ENCODE results near the gene FAN1.

The FAN1 gene

GRCh38 chr15:30921106-30921505 is 17.4 kb downstream of the FAN1 start:
- no peak for DNase-seq (ENCODE audit: low read depth in 2 of 2)

GRCh38 chr15:30921781-30922479 is 18.2 kb downstream of the FAN1 start:
- DNase-seq (ENCODE audit: low read depth in 2 of 2) = no peak

- no peak for DNase-seq (ENCODE audit: low read depth in 2 of 2)
Observed at GRCh38 chr15:30922480-30923311, 19.0 kb downstream of the FAN1 start.

- DNase-seq (ENCODE audit: low read depth in 2 of 2) = no peak
Observed at GRCh38 chr15:30923429-30923828, 19.7 kb downstream of the FAN1 start.

GRCh38 chr15:30924353-30924752 is 20.6 kb downstream of the FAN1 start:
- no peak for DNase-seq (ENCODE audit: low read depth in 2 of 2)

GRCh38 chr15:30925686-30926085 is 22.0 kb downstream of the FAN1 start:
- DNase-seq (ENCODE audit: low read depth in 2 of 2) = no peak

GRCh38 chr15:30926161-30926560 is 22.4 kb downstream of the FAN1 start:
- no peak for DNase-seq (ENCODE audit: low read depth in 2 of 2)

GRCh38 chr15:30927148-30927761 is 23.5 kb downstream of the FAN1 start:
- no peak for DNase-seq (ENCODE audit: low read depth in 2 of 2)

GRCh38 chr15:30928076-30928475 is 24.4 kb downstream of the FAN1 start:
- no peak for DNase-seq (ENCODE audit: low read depth in 2 of 2)

GRCh38 chr15:30929064-30929669 is 25.5 kb downstream of the FAN1 start:
- DNase-seq (ENCODE audit: low read depth in 2 of 2) = no peak

- DNase-seq (ENCODE audit: low read depth in 2 of 2) = no peak
Observed at GRCh38 chr15:30929982-30930381, 26.3 kb downstream of the FAN1 start.

- no peak for DNase-seq (ENCODE audit: low read depth in 2 of 2)
Observed at GRCh38 chr15:30930422-30930821, 26.7 kb downstream of the FAN1 start.

GRCh38 chr15:30933293-30933692 is 29.6 kb downstream of the FAN1 start:
- no peak for DNase-seq (ENCODE audit: low read depth in 2 of 2)

- DNase-seq (ENCODE audit: low read depth in 2 of 2) = no peak
Observed at GRCh38 chr15:30939161-30939560, 35.4 kb downstream of the FAN1 start.

GRCh38 chr15:30940359-30940758 is 36.6 kb downstream of the FAN1 start:
- DNase-seq (ENCODE audit: low read depth in 2 of 2) = no peak

- DNase-seq (ENCODE audit: low read depth in 2 of 2) = no peak
Observed at GRCh38 chr15:30941520-30941919, 37.8 kb downstream of the FAN1 start.

- no peak for DNase-seq (ENCODE audit: low read depth in 2 of 2)
Observed at GRCh38 chr15:30943654-30944335, 40.1 kb downstream of the FAN1 start.

- no peak for DNase-seq (ENCODE audit: low read depth in 2 of 2)
Observed at GRCh38 chr15:30953183-30953582, 49.5 kb downstream of the FAN1 start.

- no peak for DNase-seq (ENCODE audit: low read depth in 2 of 2)
Observed at GRCh38 chr15:30953731-30954378, 50.1 kb downstream of the FAN1 start.

- DNase-seq (ENCODE audit: low read depth in 2 of 2) = no peak
Observed at GRCh38 chr15:30954674-30955073, 51.0 kb downstream of the FAN1 start.
